Testis (tissue), 2 donors: ENCODE data around the gene TFEC.

Experiments
- CTCF ChIP-seq, 3 experiments: fragments of 450-650 bp in 2 of 3; fragments of 200-600 bp in 1 of 3; sonication (generic) in 1 of 3; IDR thresholded peaks; one replicate each; pipeline ENCODE4 v1.5.1; 2016 to 2019; ENCODE audit warnings: antibody characterized with exemption in 3 of 3, mild to moderate bottlenecking in 2 of 3, moderate library complexity in 1 of 3
- POLR2A ChIP-seq: fragments of 450-650 bp; IDR thresholded peaks from one replicate; pipeline ENCODE4 v1.6.1; 2017; ENCODE audit warnings: antibody characterized with exemption, mild to moderate bottlenecking, moderate library complexity

GRCh38 chr7:115975766-115976165, 54.8 kb downstream of the TFEC start:
- TF ChIP-seq CTCF (IDR thresholded peaks at IDR 0.05), result no peak
- no peak for TF ChIP-seq POLR2A
